ENCODE data around the gene MAD1L1.

The MAD1L1 gene

DNA sequence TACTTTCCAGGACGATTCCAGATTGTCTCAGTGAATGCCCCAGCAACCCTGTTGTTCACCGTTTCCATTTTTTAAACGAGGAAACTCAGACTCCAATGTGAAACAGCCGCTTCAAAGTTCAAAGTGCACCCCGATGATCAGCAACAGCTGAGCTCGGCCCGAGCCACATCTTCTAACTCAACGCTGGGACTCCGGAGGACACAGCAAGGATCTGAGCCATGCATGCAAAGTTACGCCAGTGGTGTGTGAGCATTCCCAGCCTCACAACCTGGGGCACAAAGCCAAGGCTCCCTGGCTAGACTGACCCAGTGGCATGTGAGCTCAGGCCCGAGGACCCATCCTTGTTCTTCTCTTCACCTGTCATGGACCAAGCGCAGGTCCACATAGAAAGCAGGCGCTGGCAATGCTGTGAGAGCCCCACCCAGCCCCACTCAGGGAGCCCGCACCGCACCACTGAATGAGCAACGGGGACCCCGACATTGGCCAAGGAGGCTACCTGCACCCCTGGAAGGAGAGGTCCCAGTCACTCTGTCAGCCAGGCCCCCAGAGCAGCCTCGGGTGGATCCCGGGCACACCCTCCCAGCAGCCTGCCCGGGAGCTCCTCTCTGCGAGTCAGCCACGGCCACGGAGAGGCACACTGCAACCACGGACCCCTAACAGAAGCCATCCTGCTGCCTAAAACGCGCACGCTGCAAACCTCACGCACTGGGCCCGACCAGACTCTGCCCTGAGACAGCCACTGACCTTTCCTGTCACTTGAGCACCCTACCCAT, 82.9 kb downstream of the MAD1L1 start:
- no peak overlapping the region for H3K4me3 ChIP-seq (ENCODE audit: insufficient read depth, low read depth, low read length, poor library complexity, severe bottlenecking)
- no peaks in the 10 kb centered on the region for H3K4me1 ChIP-seq (ENCODE audit: control insufficient read depth, insufficient read depth, low read length, poor library complexity, severe bottlenecking)
- H3K27ac ChIP-seq (ENCODE audit: insufficient read depth, low read length, poor library complexity, severe bottlenecking) = no peak overlapping the region
- no peaks in the 10 kb centered on the region for H3K9me3 ChIP-seq (ENCODE audit: control insufficient read depth, low read length)
- peaks cover 17% of the 10 kb centered on the region for H3K36me3 ChIP-seq (ENCODE audit: control insufficient read depth, insufficient read depth, low read length)
- no peak for DNase-seq
- H3K27me3 ChIP-seq (replicated peaks; ENCODE audit: control insufficient read depth, insufficient read depth, low read length, poor library complexity, severe bottlenecking) = no peaks in the 10 kb centered on the region

DNA sequence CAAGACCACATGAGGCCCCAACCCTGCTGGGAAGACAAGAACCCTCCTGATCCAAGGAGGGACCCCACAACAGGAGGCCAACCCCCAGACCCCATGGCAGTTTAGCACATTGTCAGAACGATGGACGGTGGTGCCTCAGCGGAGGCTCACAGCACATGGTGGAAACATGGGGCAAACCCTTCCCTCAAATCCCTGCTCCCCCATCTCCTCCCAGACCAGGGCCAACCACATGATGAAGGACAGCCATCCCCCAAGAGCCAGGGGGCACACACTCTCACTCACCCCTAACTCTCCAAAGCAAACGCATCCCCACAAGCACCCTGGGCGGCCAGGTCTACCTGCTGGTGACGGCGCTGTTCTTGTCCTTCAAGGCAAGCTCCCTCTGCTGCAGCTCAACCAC, 83.9 kb downstream of the MAD1L1 start:
- H3K9me3 ChIP-seq (ENCODE audit: control insufficient read depth, low read length) = no peaks in the 10 kb centered on the region
- no peak overlapping the region for H3K27ac ChIP-seq (ENCODE audit: insufficient read depth, low read length, poor library complexity, severe bottlenecking)
- H3K36me3 ChIP-seq (ENCODE audit: control insufficient read depth, insufficient read depth, low read length) = peaks cover 17% of the 10 kb centered on the region
- no peaks in the 10 kb centered on the region for H3K4me1 ChIP-seq (ENCODE audit: control insufficient read depth, insufficient read depth, low read length, poor library complexity, severe bottlenecking)
- H3K27me3 ChIP-seq (replicated peaks; ENCODE audit: control insufficient read depth, insufficient read depth, low read length, poor library complexity, severe bottlenecking) = no peaks in the 10 kb centered on the region
- DNase-seq = no peak
- no peak overlapping the region for H3K4me3 ChIP-seq (ENCODE audit: insufficient read depth, low read depth, low read length, poor library complexity, severe bottlenecking)

DNA sequence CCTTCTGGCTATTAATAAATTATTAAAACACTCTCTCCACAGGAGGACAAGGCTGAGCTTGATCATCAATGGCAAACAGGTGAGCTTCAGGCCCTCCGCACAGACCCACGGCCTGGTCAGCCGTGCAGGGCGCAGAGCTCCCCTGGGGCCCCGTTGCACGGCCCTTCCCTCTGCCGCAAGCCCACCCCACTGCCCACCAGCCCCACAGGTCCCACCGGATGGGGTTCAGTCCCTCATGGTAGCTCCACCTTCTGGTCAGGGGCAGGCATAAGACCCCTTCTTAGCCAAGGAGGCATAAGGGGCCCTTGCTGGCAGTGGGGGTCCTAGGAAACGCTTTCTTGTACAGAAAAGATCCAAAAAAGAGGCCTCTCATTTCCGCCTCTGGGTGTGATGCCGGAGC, 84.6 kb downstream of the MAD1L1 start:
- Histone ChIP-seq H3K27ac (ENCODE audit: insufficient read depth, low read length, poor library complexity, severe bottlenecking) (no peak overlapping the region), H3K36me3 (ENCODE audit: control insufficient read depth, insufficient read depth, low read length) (peaks cover 17% of the 10 kb centered on the region), H3K9me3 (ENCODE audit: control insufficient read depth, low read length) (no peaks in the 10 kb centered on the region), H3K4me1 (ENCODE audit: control insufficient read depth, insufficient read depth, low read length, poor library complexity, severe bottlenecking) (no peaks in the 10 kb centered on the region), H3K27me3 (replicated peaks; ENCODE audit: control insufficient read depth, insufficient read depth, low read length, poor library complexity, severe bottlenecking) (no peaks in the 10 kb centered on the region), H3K4me3 (ENCODE audit: insufficient read depth, low read depth, low read length, poor library complexity, severe bottlenecking) (no peak overlapping the region)
- DNase-seq = no peak

DNA sequence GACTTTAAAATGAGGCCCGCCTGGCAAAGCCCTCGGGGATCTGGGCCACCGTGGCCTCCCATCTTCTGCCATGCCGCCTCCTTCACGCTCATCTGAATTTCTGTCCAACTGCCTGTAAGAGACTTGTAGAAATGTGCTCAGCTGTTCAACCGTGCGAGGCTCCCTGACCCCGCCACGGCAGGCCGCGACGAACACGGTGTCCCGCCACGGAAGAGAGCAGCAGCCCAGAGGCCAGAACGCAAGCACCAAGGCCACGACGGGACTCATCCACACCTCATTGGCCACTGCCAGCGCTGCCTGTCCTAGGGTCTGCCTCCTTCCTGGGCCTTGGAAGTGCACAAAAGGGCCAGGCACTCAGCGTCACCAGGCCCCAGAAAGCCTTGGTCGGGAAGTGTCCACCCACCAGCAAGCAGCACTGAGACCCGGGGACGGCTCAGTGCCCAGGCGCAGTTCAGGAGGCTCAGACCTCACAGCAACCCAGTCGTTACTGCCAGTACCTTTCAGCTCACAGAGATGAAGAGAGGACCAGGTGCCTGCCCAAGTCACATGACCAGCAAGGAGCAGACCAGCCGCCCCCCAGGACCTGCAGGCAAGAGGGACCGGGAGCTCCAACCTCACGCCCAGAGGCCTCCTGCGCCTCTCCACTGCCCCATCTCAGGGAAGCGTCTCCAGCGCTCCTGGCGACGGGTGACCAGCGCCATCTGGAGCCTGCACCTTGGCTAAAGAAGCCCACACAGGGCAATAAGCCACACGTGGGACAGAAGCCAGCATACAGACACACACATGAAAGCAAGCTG, 85.9 kb downstream of the MAD1L1 start:
- no peak overlapping the region for H3K27ac ChIP-seq (ENCODE audit: insufficient read depth, low read length, poor library complexity, severe bottlenecking)
- no peaks in the 10 kb centered on the region for H3K4me1 ChIP-seq (ENCODE audit: control insufficient read depth, insufficient read depth, low read length, poor library complexity, severe bottlenecking)
- H3K9me3 ChIP-seq (ENCODE audit: control insufficient read depth, low read length) = no peaks in the 10 kb centered on the region
- H3K27me3 ChIP-seq (replicated peaks; ENCODE audit: control insufficient read depth, insufficient read depth, low read length, poor library complexity, severe bottlenecking) = no peaks in the 10 kb centered on the region
- H3K4me3 ChIP-seq (ENCODE audit: insufficient read depth, low read depth, low read length, poor library complexity, severe bottlenecking) = no peak overlapping the region
- no peak for DNase-seq
- peaks cover 22% of the 10 kb centered on the region for H3K36me3 ChIP-seq (ENCODE audit: control insufficient read depth, insufficient read depth, low read length)

DNA sequence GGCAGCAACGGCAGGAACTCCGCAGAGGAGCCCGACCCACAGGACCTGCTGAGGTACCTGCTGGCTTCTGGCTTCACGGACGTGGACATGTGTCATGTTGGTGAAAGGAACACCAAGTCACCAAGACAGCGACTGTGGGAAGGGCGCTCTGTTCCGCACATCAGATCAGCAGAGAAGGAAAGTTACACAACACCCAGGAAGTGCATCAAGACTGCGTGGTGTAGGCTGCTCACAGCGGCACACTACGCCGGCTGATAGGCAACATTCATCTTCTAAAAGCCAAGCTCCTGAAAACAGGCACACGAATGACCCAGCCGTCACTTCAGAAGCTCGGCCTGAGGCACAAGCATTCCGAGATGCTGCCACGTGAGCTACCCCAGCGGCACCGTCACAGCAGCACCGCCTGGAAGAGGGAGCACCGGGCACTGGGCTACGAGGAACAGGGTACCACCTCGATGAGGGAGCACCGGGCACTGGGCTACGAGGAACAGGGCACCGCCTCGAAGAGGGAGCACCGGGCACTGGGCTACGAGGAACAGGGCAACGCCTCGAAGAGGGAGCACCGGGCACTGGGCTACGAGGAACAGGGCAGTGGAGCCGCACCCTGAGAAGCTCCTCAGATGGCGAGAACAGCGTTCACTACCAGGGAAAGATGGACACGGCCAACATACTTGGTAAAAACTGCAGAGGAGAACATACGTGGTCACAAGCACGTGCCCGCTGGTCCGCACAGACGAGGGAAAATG, 86.7 kb downstream of the MAD1L1 start:
- Histone ChIP-seq H3K4me1 (ENCODE audit: control insufficient read depth, insufficient read depth, low read length, poor library complexity, severe bottlenecking) (no peaks in the 10 kb centered on the region), H3K9me3 (ENCODE audit: control insufficient read depth, low read length) (no peaks in the 10 kb centered on the region), H3K27me3 (replicated peaks; ENCODE audit: control insufficient read depth, insufficient read depth, low read length, poor library complexity, severe bottlenecking) (no peaks in the 10 kb centered on the region), H3K36me3 (ENCODE audit: control insufficient read depth, insufficient read depth, low read length) (peaks cover 22% of the 10 kb centered on the region), H3K4me3 (ENCODE audit: insufficient read depth, low read depth, low read length, poor library complexity, severe bottlenecking) (no peak overlapping the region), H3K27ac (ENCODE audit: insufficient read depth, low read length, poor library complexity, severe bottlenecking) (no peak overlapping the region)
- DNase-seq = no peak

DNA sequence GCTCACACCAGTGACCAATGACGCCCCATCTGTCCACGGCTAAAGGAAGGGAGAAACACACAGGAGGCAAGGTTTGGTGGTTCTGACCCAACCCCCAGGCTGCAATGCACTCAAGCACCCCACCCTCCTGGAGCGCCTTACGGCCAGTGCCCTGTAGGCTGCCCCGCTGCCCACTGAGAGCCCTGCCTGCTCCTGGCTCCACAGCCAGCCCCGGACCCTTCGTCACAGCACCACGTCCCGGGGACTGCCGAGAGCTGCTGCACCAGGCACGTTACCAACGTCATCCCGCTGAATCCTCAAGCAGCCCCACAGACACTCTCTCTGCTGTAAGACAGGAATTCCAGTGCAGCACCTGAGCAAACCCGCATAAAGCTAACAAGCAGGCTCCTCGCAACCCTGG, 87.8 kb downstream of the MAD1L1 start:
- H3K4me1 ChIP-seq (ENCODE audit: control insufficient read depth, insufficient read depth, low read length, poor library complexity, severe bottlenecking) = no peaks in the 10 kb centered on the region
- no peak overlapping the region for H3K27ac ChIP-seq (ENCODE audit: insufficient read depth, low read length, poor library complexity, severe bottlenecking)
- no peak overlapping the region for H3K4me3 ChIP-seq (ENCODE audit: insufficient read depth, low read depth, low read length, poor library complexity, severe bottlenecking)
- no peak for DNase-seq
- H3K9me3 ChIP-seq (ENCODE audit: control insufficient read depth, low read length) = no peaks in the 10 kb centered on the region
- peaks cover 22% of the 10 kb centered on the region for H3K36me3 ChIP-seq (ENCODE audit: control insufficient read depth, insufficient read depth, low read length)
- no peaks in the 10 kb centered on the region for H3K27me3 ChIP-seq (replicated peaks; ENCODE audit: control insufficient read depth, insufficient read depth, low read length, poor library complexity, severe bottlenecking)

DNA sequence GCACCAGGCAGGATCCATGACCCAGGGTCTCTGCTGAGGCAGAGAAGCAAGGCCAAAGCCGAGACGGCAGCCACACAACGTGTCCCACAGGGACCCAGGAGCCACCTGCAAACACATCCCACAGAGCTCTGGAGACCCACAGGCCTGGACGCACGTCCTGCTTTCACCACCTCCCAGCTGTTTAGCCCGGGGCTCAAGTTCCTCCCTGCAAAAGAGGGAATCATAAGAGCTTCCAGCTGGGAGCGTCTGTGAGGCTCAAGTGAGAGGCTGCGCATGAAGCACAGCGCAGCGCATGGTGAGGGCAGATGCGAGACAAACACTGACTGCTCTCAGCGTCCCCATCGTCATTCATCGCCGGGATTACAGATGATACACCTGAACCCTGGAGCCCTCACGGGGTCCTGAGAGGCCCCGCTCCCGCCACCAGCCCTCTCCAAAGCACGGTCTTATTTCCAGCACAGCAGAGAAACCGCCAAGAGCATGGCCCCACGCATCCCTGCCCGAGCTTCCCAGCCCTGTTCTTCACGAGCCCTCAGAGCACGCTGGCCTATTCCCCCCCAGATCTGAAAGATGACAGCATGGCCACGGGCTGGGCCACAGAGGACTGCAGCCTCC, 88.7 kb downstream of the MAD1L1 start:
- no peaks in the 10 kb centered on the region for H3K4me1 ChIP-seq (ENCODE audit: control insufficient read depth, insufficient read depth, low read length, poor library complexity, severe bottlenecking)
- no peak overlapping the region for H3K4me3 ChIP-seq (ENCODE audit: insufficient read depth, low read depth, low read length, poor library complexity, severe bottlenecking)
- no peaks in the 10 kb centered on the region for H3K9me3 ChIP-seq (ENCODE audit: control insufficient read depth, low read length)
- peaks cover 22% of the 10 kb centered on the region for H3K36me3 ChIP-seq (ENCODE audit: control insufficient read depth, insufficient read depth, low read length)
- no peaks in the 10 kb centered on the region for H3K27me3 ChIP-seq (replicated peaks; ENCODE audit: control insufficient read depth, insufficient read depth, low read length, poor library complexity, severe bottlenecking)
- H3K27ac ChIP-seq (ENCODE audit: insufficient read depth, low read length, poor library complexity, severe bottlenecking) = no peak overlapping the region
- no peak for DNase-seq

DNA sequence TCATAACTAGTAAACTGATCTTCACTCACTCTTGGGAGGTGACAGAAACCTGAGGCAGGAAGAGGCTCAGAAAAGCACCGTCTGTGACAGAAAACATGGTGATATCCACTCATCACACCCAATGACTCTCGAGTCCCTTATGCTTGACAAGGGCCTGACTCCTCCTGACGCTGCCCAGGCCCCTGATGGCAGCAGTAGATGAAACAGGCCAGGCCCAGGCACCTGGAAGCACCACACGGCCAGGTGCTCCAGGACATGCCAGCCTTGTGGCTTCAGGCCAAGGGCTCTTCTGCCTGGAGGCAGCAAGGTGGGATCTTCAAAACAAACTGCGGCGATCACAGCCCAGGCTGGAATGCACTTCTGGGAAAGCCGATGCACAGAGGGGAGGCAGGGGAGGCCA, 89.3 kb downstream of the MAD1L1 start:
- H3K27me3 ChIP-seq (replicated peaks; ENCODE audit: control insufficient read depth, insufficient read depth, low read length, poor library complexity, severe bottlenecking) = no peaks in the 10 kb centered on the region
- DNase-seq = no peak
- no peak overlapping the region for H3K27ac ChIP-seq (ENCODE audit: insufficient read depth, low read length, poor library complexity, severe bottlenecking)
- no peaks in the 10 kb centered on the region for H3K4me1 ChIP-seq (ENCODE audit: control insufficient read depth, insufficient read depth, low read length, poor library complexity, severe bottlenecking)
- no peaks in the 10 kb centered on the region for H3K9me3 ChIP-seq (ENCODE audit: control insufficient read depth, low read length)
- H3K36me3 ChIP-seq (ENCODE audit: control insufficient read depth, insufficient read depth, low read length) = peaks cover 22% of the 10 kb centered on the region
- no peak overlapping the region for H3K4me3 ChIP-seq (ENCODE audit: insufficient read depth, low read depth, low read length, poor library complexity, severe bottlenecking)

DNA sequence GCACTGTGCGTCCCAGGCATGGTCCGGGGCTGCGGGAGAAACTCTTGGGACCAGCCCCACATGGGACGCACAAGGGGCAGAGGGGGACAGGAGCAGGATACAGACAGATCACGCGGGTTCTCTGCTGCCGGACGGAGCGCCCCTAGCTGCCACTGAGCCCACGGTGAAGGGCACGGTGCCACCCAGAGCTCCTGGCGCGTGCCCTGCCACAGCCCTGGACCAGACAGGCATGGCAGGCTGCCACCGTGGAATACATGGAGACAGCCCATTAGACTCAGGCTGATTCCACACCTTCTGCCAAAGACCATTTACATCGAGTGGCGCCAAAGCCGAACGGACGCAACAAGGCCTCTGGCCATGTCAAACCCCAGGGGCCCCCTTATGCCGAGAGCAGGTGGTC, 90.4 kb downstream of the MAD1L1 start:
- Histone ChIP-seq H3K36me3 (ENCODE audit: control insufficient read depth, insufficient read depth, low read length) (peaks cover 22% of the 10 kb centered on the region), H3K27ac (ENCODE audit: insufficient read depth, low read length, poor library complexity, severe bottlenecking) (no peak overlapping the region), H3K4me1 (ENCODE audit: control insufficient read depth, insufficient read depth, low read length, poor library complexity, severe bottlenecking) (no peaks in the 10 kb centered on the region), H3K9me3 (ENCODE audit: control insufficient read depth, low read length) (no peaks in the 10 kb centered on the region), H3K27me3 (replicated peaks; ENCODE audit: control insufficient read depth, insufficient read depth, low read length, poor library complexity, severe bottlenecking) (no peaks in the 10 kb centered on the region), H3K4me3 (ENCODE audit: insufficient read depth, low read depth, low read length, poor library complexity, severe bottlenecking) (no peak overlapping the region)
- DNase-seq = no peak

Measured in effector memory CD4-positive, alpha-beta T cell (primary cell).